SHP77 (cell line): ENCODE measurements around the gene ASXL2.
"Not testable (repeated sequence)": the region's sequence is repeated elsewhere in the genome, so short reads cannot be mapped to it uniquely, and the experiment has no call there.

Source experiments
- DNase-seq, 2 experiments: peaks; one replicate each; lab custom pipeline; 2025; lab: John Stamatoyannopoulos, UW

The ASXL2 gene

GRCh38 chr2:25878361-25879132 lies at the start of gene ASXL2:
TSS of gene ASXL2 (minus strand) at chr2:25878487. CDS start at chr2:25878222, 265 bp downstream.
- peak; percentile 93 to 97 for DNase-seq

GRCh38 chr2:25926984-25927756 lies 48.9 kb upstream of the ASXL2 start:
- DNase-seq: no peak

- DNase-seq: no peak
Measured at GRCh38 chr2:25922501-25922900, 44.2 kb upstream of the ASXL2 start.

GRCh38 chr2:25920786-25921415 lies 42.6 kb upstream of the ASXL2 start:
- DNase-seq: no peak

- DNase-seq: no peak
Measured at GRCh38 chr2:25920336-25920735, 42.0 kb upstream of the ASXL2 start.

- no peak for DNase-seq
Measured at GRCh38 chr2:25917832-25918231, 39.5 kb upstream of the ASXL2 start.

GRCh38 chr2:25917411-25917810 lies 39.1 kb upstream of the ASXL2 start:
- not testable (repeated sequence) for DNase-seq

GRCh38 chr2:25915944-25916772 lies 37.9 kb upstream of the ASXL2 start:
- DNase-seq: not testable (repeated sequence)

GRCh38 chr2:25915411-25915810 lies 37.1 kb upstream of the ASXL2 start:
- peak in 1 of 2 experiments; percentile 7 for DNase-seq

GRCh38 chr2:25913696-25913973 lies 35.3 kb upstream of the ASXL2 start:
- not testable (repeated sequence) for DNase-seq

GRCh38 chr2:25912851-25913695 lies 34.8 kb upstream of the ASXL2 start:
- DNase-seq: no peak

- not testable (repeated sequence) for DNase-seq
Measured at GRCh38 chr2:25909574-25909973, 31.3 kb upstream of the ASXL2 start.

GRCh38 chr2:25905126-25905525 lies 26.8 kb upstream of the ASXL2 start:
- no peak for DNase-seq

GRCh38 chr2:25903216-25903776 lies 25.0 kb upstream of the ASXL2 start:
- DNase-seq: no peak

GRCh38 chr2:25899404-25899970 lies 21.2 kb upstream of the ASXL2 start:
- DNase-seq: no peak

- no peak for DNase-seq
Measured at GRCh38 chr2:25897506-25897905, 19.2 kb upstream of the ASXL2 start.

GRCh38 chr2:25896308-25896707 lies 18.0 kb upstream of the ASXL2 start:
- not testable (repeated sequence) for DNase-seq

- DNase-seq: no peak
Measured at GRCh38 chr2:25895610-25896009, 17.3 kb upstream of the ASXL2 start.

GRCh38 chr2:25895018-25895417 lies 16.7 kb upstream of the ASXL2 start:
- DNase-seq: no peak

GRCh38 chr2:25894135-25894830 lies 16.0 kb upstream of the ASXL2 start:
- DNase-seq: no peak
